ENCODE results near the gene SSMEM1. TPM values are rescaled to one million over a fixed set of nuclear protein-coding genes. Genes with fewer than 3 reads are reported as not detected.

Gene SSMEM1
- total and polyA plus RNA-seq, 9 of the 15 experiments (the other 6 are each of a cell fraction or from before 2014, with no cell fraction given), result 0.10 to 0.28 (median 0.18) TPM; not detected in 4

GRCh38 chr7:130207642-130208041 is at the start of gene SSMEM1 (continued):
- TF ChIP-seq, protein P1, sequence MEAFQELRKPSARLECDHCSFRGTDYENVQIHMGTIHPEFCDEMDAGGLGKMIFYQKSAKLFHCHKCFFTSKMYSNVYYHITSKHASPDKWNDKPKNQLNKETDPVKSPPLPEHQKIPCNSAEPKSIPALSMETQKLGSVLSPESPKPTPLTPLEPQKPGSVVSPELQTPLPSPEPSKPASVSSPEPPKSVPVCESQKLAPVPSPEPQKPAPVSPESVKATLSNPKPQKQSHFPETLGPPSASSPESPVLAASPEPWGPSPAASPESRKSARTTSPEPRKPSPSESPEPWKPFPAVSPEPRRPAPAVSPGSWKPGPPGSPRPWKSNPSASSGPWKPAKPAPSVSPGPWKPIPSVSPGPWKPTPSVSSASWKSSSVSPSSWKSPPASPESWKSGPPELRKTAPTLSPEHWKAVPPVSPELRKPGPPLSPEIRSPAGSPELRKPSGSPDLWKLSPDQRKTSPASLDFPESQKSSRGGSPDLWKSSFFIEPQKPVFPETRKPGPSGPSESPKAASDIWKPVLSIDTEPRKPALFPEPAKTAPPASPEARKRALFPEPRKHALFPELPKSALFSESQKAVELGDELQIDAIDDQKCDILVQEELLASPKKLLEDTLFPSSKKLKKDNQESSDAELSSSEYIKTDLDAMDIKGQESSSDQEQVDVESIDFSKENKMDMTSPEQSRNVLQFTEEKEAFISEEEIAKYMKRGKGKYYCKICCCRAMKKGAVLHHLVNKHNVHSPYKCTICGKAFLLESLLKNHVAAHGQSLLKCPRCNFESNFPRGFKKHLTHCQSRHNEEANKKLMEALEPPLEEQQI (IDR thresholded peaks at IDR 0.05), result peak; percentile 47; the same call in 1 of the 2 replicates
- TF ChIP-seq, protein P2, sequence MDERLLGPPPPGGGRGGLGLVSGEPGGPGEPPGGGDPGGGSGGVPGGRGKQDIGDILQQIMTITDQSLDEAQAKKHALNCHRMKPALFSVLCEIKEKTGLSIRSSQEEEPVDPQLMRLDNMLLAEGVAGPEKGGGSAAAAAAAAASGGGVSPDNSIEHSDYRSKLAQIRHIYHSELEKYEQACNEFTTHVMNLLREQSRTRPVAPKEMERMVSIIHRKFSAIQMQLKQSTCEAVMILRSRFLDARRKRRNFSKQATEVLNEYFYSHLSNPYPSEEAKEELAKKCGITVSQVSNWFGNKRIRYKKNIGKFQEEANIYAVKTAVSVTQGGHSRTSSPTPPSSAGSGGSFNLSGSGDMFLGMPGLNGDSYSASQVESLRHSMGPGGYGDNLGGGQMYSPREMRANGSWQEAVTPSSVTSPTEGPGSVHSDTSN (CRISPR knock-in tag; IDR thresholded peaks at IDR 0.05; ENCODE audit: low read depth), result no peak
- TF ChIP-seq, protein P2 (tag; conservative IDR thresholded peaks at IDR 0.05; ENCODE audit: low read depth), result peak; percentile 86
- TF ChIP-seq STAT5A (IDR thresholded peaks at IDR 0.05; ENCODE audit: borderline replicate concordance, low read length), result peak; percentile 74
- TF ChIP-seq, protein P3, sequence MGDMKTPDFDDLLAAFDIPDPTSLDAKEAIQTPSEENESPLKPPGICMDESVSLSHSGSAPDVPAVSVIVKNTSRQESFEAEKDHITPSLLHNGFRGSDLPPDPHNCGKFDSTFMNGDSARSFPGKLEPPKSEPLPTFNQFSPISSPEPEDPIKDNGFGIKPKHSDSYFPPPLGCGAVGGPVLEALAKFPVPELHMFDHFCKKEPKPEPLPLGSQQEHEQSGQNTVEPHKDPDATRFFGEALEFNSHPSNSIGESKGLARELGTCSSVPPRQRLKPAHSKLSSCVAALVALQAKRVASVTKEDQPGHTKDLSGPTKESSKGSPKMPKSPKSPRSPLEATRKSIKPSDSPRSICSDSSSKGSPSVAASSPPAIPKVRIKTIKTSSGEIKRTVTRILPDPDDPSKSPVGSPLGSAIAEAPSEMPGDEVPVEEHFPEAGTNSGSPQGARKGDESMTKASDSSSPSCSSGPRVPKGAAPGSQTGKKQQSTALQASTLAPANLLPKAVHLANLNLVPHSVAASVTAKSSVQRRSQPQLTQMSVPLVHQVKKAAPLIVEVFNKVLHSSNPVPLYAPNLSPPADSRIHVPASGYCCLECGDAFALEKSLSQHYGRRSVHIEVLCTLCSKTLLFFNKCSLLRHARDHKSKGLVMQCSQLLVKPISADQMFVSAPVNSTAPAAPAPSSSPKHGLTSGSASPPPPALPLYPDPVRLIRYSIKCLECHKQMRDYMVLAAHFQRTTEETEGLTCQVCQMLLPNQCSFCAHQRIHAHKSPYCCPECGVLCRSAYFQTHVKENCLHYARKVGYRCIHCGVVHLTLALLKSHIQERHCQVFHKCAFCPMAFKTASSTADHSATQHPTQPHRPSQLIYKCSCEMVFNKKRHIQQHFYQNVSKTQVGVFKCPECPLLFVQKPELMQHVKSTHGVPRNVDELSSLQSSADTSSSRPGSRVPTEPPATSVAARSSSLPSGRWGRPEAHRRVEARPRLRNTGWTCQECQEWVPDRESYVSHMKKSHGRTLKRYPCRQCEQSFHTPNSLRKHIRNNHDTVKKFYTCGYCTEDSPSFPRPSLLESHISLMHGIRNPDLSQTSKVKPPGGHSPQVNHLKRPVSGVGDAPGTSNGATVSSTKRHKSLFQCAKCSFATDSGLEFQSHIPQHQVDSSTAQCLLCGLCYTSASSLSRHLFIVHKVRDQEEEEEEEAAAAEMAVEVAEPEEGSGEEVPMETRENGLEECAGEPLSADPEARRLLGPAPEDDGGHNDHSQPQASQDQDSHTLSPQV (IDR thresholded peaks at IDR 0.05), result peak; percentile 62; the same call in 1 of the 2 replicates
- peak; percentile 95 for TF ChIP-seq ZNF175 (CRISPR knock-in tag; IDR thresholded peaks at IDR 0.05; ENCODE audit: low read depth)
- TF ChIP-seq NFIC (IDR thresholded peaks at IDR 0.05), result 0 out of 2 replicates have a peak, but pooled peaks have one; percentile 12
- peak; percentile 87 for TF ChIP-seq FOSL1 (tag; conservative IDR thresholded peaks at IDR 0.05)
- TF ChIP-seq MNT (conservative IDR thresholded peaks at IDR 0.05), result 0 out of 4 replicates have a peak, but pooled peaks of 1 of the 2 experiments have one; percentile 0
- TF ChIP-seq JUND (IDR thresholded peaks at IDR 0.05; ENCODE audit: borderline replicate concordance, low read depth, low read length), result peak; percentile 83
- peak; percentile 62; the same call in 1 of the 3 replicates for TF ChIP-seq JUND (tag; IDR thresholded peaks at IDR 0.05; ENCODE audit: borderline replicate concordance, low read depth, low read length)
- no peak for TF ChIP-seq POLR2H (tag; IDR thresholded peaks at IDR 0.05; ENCODE audit: low read depth)
- TF ChIP-seq PKNOX1 (IDR thresholded peaks at IDR 0.05), result peak; percentile 97
